ENCODE results near the gene ECI1. TPM values are rescaled to one million over a fixed set of nuclear protein-coding genes. Genes with fewer than 3 reads are reported as not detected.

ECI1 gene
- total RNA-seq, 2 donors from 2014 or later: 29.1 to 51.1 TPM

DNA sequence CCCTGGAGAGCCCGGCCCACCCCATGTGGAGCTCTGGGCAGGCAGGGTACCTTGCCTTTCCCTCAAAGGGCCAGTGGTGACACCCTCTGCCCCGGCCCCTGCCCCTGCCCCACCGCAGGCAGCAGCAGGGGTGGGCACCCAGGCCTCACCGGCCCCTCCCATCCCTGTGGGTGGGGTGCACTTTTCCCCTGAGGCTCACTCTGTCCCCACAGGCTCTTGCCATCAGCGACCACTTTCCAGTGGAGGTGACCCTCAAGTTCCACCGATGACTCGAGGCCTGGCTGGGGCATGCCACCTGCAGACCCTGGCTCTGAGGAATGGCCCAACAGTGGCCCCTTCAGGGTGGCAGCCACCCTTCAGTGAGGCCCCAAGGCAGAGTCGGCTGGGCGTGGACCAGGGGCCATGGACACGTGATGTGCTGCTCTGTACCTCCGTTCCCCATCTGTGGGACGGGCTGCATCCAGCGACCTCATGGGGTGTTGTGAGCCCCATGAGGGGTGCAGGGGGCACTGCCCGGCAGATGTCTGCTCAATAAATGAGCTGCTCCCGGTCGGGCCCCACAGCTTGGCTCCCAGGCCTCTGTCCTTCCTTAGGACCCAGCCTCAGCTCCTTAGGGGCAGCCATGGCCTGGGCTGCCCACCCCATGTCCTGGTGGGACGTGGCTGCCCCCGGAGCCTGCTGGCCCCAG lies 13.1 kb downstream of the ECI1 start:
- no peaks in the 10 kb centered on the region for H3K9me3 Mint-ChIP-seq
- H3K36me3 Mint-ChIP-seq: no peaks in the 10 kb centered on the region
- no peak overlapping the region for H3K27ac Mint-ChIP-seq
- no peak for DNase-seq (ENCODE audit: low spot score)
- H3K4me1 Mint-ChIP-seq (ENCODE audit: low read depth in 2 of 2): peaks cover 0 to 2% of the 10 kb centered on the region in 2 donors
- peaks cover 0 to 2% of the 10 kb centered on the region in 2 donors for H3K27me3 Mint-ChIP-seq
- no peak overlapping the region for H3K4me3 Mint-ChIP-seq
- no peak for ATAC-seq

DNA sequence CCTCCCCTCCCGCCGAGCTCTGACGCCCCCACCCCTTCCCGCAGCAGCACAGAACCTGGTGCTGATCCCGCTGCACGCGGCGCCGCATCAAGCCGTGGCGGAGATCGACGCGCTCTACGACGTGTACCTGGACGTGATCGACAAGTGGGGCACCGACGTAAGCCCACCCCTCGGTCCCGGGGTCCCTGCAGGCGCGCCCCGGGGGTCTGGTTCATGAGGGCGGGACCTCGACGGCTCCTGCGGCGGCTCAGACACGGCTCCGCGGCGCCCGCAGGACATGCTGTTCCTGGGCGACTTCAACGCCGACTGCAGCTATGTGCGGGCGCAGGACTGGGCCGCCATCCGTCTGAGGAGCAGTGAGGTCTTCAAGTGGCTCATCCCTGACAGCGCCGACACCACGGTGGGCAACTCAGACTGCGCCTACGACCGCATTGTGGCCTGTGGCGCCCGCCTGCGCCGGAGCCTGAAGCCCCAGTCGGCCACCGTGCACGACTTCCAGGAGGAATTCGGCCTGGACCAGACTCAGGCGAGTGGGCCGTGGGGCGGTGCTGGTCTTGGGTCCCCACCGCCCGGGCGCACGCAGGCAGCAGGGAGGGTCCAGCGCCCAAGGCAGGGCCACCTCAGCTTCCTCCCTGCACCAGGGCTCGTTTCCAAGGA lies 13.8 kb downstream of the ECI1 start:
- Mint-ChIP-seq H3K36me3 (no peaks in the 10 kb centered on the region), H3K9me3 (no peaks in the 10 kb centered on the region), H3K4me3 (no peak overlapping the region), H3K27me3 (peaks cover 0 to 2% of the 10 kb centered on the region in 2 donors), H3K4me1 (ENCODE audit: low read depth in 2 of 2) (peaks cover 0 to 2% of the 10 kb centered on the region in 2 donors), H3K27ac (no peak overlapping the region)
- ATAC-seq (no peak), DNase-seq (ENCODE audit: low spot score) (no peak)

DNA sequence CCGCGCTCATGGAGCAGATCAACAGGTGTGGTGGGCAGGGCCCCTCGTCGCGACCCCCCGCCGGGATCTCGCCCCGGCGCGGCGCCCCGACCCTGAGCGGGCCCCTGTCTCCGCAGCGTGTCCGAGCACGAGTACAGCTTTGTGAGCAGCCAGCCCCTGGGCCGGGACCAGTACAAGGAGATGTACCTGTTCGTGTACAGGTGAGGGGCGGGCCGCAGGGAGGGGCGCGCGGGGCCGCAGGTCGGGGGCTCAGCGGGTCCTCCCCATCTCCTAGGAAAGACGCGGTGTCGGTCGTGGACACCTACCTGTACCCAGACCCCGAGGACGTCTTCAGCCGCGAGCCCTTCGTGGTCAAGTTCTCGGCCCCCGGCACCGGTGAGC lies 14.3 kb downstream of the ECI1 start:
- Mint-ChIP-seq H3K9me3 (no peaks in the 10 kb centered on the region), H3K4me3 (no peak overlapping the region), H3K36me3 (no peaks in the 10 kb centered on the region), H3K4me1 (ENCODE audit: low read depth in 2 of 2) (no peaks in the 10 kb centered on the region), H3K27me3 (peaks cover 0 to 2% of the 10 kb centered on the region in 2 donors), H3K27ac (no peak overlapping the region)
- DNase-seq (ENCODE audit: low spot score) (no peak), ATAC-seq (no peak)

DNA sequence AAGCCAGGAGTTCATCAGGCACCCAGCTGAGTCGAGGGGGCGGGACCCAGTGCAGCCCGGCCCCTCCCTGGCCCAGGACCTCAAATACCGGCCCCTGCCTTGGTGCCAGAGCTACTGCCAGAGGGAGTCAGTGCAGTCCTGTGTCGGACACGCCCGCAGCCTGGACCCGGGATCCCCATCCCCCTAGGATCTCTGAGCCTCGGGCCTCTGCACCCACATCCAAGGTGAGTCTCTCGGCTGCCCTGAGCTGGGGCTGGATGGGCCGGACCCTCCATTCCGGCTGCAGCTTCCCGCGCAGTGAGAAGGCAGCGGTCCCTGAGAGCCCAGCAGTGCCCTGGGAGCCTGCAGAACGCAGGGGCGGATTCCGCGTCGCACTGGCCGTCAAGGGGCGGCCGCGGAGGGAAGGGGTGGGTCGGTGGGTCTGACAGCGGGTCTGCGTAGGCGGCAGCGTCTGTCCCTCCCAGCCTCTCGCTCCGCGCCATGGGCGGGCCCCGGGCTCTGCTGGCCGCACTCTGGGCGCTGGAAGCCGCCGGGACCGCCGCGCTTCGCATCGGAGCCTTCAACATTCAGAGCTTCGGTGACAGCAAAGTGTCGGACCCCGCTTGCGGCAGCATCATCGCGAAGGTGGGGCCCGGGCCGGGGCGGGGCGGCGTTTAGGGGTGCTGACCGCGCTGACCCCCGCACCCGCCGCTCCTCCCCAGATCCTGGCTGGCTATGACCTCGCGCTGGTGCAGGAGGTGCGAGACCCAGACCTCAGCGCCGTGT lies 14.9 kb downstream of the ECI1 start, which contains the start of gene DNASE1L2:
Gene DNASE1L2 (plus strand): TSS at position 108 of the 765 bp plus-strand sequence. CDS start 373 bp downstream, at position 481.
- DNase-seq (ENCODE audit: low spot score) (no peak), ATAC-seq (no peak)
- Mint-ChIP-seq H3K4me1 (ENCODE audit: low read depth in 2 of 2) (no peaks in the 10 kb centered on the region), H3K27me3 (peaks cover 0 to 2% of the 10 kb centered on the region in 2 donors), H3K4me3 (no peak within 1 kb of the TSS), H3K27ac (no peak within 1 kb of the TSS), H3K36me3 (no peaks in the 10 kb centered on the region), H3K9me3 (no peaks in the 10 kb centered on the region)

DNA sequence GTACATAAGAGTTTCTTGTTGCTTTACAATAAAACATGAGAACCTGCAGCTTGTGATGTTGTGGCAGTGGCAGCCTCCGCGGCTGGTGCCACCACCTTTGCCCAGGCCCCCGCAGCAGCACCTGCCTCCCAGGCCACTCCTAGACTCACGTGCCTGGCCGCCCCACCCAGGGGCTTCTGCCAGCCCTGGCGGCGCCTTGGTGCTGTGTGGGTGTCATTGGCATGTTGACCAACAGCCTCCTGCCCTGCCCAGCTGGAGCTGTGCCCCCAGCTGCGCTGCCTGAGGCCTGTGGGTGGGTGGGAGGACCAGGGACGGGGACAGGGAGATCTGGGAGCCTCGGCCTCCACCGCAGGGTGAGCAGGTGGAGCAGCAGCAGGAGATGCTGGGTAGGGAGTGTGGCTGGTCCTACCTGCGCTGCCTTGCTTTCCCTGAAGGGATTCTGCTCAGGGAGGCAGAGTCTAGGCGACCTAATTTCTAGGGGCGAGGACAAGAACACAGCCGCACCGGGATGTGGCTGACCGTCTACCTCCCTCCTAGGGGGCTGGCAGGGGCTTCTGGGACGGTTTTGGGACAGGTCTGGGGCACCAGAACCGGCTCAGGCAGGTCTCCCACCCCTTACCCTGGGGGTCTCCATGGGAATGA lies 15.6 kb downstream of the ECI1 start:
- H3K4me3 Mint-ChIP-seq: no peak overlapping the region
- H3K27ac Mint-ChIP-seq: no peak overlapping the region
- no peaks in the 10 kb centered on the region for H3K36me3 Mint-ChIP-seq
- H3K27me3 Mint-ChIP-seq: peaks cover 0 to 2% of the 10 kb centered on the region in 2 donors
- H3K4me1 Mint-ChIP-seq (ENCODE audit: low read depth in 2 of 2): no peaks in the 10 kb centered on the region
- no peaks in the 10 kb centered on the region for H3K9me3 Mint-ChIP-seq
- DNase-seq (ENCODE audit: low spot score) (no peak), ATAC-seq (no peak)

DNA sequence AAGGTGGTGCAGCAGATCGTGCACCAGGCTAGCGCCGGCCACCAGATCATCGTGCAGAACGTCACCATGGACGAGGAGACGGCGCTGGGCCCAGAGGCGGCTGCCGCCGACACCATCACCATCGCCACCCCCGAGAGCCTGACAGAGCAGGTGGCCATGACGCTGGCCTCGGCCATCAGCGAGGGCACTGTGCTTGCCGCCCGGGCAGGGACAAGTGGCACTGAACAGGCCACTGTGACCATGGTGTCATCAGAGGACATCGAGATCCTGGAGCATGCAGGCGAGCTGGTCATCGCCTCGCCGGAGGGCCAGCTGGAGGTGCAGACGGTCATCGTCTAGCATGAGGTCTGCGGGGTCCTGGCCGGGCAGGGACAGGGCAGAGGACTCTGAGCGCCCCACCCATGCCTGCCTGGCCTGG lies 16.1 kb downstream of the ECI1 start:
- ATAC-seq (no peak), DNase-seq (ENCODE audit: low spot score) (no peak)
- no peaks in the 10 kb centered on the region for H3K4me1 Mint-ChIP-seq (ENCODE audit: low read depth in 2 of 2)
- no peaks in the 10 kb centered on the region for H3K9me3 Mint-ChIP-seq
- peaks cover 0 to 2% of the 10 kb centered on the region in 2 donors for H3K27me3 Mint-ChIP-seq
- H3K27ac Mint-ChIP-seq: no peak overlapping the region
- H3K36me3 Mint-ChIP-seq: no peaks in the 10 kb centered on the region
- H3K4me3 Mint-ChIP-seq: no peak overlapping the region

DNA sequence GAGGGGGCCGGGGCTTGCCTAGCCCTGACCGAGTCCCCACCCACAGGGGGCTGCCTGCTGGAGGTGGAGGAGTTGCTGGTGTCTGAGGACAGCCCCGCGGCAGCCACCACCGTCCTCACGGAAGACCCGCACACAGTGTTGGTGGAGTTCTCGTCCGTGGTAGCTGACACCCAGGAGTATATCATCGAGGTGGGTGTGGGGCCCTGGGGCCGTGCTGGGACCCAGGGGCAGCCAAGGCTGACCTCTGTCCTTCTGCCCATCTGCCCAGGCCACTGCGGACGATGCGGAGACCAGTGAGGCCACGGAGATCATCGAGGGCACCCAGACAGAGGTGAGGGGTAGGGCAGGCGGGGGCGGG lies 16.6 kb downstream of the ECI1 start:
- Mint-ChIP-seq H3K4me1 (ENCODE audit: low read depth in 2 of 2) (no peaks in the 10 kb centered on the region), H3K4me3 (no peak overlapping the region), H3K27ac (no peak overlapping the region), H3K9me3 (no peaks in the 10 kb centered on the region), H3K36me3 (no peaks in the 10 kb centered on the region), H3K27me3 (peaks cover 0 to 2% of the 10 kb centered on the region in 2 donors)
- DNase-seq (ENCODE audit: low spot score): no peak
- ATAC-seq: no peak

DNA sequence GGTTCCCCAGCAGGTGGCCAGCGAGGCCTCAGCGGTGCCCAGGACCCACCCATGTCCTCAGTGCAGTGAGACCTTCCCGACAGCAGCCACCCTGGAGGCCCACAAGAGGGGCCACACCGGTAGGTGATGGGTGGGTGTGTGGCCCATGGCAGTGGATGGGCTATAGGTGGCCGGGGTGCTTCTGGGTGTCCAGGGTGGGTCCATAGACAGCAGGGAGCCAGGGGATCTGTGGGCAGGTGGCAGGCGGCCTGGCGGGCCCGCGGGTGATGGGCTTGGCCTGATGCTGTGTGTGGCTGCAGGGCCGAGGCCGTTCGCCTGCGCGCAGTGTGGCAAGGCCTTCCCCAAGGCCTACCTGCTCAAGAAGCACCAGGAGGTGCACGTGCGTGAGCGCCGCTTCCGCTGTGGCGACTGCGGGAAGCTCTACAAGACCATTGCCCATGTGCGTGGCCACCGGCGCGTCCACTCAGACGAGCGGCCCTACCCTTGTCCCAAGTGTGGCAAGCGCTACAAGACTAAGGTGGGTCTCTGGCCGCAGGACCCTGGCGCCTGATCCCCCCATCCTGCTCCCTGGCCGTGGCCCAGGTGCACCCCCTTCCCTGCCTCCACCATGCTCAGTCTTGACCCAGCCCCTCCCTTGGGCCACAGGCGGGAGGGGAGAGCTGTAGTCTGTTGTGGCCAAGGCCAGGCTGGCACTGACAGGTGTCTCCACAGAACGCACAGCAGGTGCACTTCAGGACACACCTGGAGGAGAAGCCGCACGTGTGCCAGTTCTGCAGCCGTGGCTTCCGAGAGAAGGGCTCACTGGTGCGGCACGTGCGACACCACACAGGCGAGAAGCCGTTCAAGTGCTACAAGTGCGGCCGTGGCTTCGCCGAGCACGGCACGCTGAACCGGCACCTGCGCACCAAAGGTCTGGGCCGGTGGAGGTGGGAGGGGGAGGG lies 17.2 kb downstream of the ECI1 start:
- no peak for ATAC-seq
- peaks cover 0 to 2% of the 10 kb centered on the region in 2 donors for H3K27me3 Mint-ChIP-seq
- H3K4me1 Mint-ChIP-seq (ENCODE audit: low read depth in 2 of 2): no peaks in the 10 kb centered on the region

DNA sequence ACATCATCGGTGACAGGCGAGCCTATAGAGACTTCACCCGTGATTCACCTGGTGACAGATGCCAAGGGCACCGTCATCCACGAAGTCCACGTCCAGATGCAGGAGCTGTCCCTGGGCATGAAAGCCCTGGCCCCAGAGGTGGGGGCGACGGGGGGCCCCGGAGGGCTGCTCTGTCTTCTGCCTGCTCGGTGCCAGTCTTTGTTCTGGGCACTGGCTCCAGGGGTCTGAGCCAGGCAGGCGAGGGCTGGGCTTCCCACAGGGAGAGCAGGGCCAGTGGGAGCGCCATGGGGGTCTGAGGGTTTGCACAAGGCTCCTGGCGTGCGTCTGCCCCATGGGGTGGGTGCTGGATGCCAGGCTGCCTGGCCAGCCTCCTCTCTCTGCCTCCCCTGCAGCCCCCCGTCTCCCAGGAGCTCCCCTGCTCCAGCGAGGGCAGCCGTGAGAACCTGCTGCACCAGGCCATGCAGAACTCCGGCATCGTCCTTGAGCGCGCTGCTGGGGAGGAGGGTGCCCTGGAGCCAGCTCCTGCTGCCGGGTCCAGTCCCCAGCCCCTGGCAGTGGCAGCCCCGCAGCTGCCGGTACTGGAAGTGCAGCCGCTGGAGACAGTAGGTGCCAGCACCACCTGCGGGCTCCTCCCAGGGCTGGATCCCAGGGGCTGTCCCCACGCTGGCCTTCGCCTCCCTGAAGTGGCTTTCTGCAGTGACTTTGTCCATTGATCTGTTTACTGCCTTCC lies 18.2 kb downstream of the ECI1 start:
- DNase-seq (ENCODE audit: low spot score) (no peak), ATAC-seq (no peak)
- H3K9me3 Mint-ChIP-seq: no peaks in the 10 kb centered on the region
- peaks cover 0 to 2% of the 10 kb centered on the region in 2 donors for H3K27me3 Mint-ChIP-seq
- H3K4me1 Mint-ChIP-seq (ENCODE audit: low read depth in 2 of 2): no peaks in the 10 kb centered on the region
- H3K27ac Mint-ChIP-seq: no peak overlapping the region
- no peak overlapping the region for H3K4me3 Mint-ChIP-seq
- no peaks in the 10 kb centered on the region for H3K36me3 Mint-ChIP-seq

More for the DNA sequence above, 17.2 kb downstream of the ECI1 start:
- H3K9me3 Mint-ChIP-seq: no peaks in the 10 kb centered on the region
- DNase-seq (ENCODE audit: low spot score): no peak
- H3K27ac Mint-ChIP-seq: no peak overlapping the region
- H3K36me3 Mint-ChIP-seq: no peaks in the 10 kb centered on the region
- H3K4me3 Mint-ChIP-seq: no peak overlapping the region

DNA sequence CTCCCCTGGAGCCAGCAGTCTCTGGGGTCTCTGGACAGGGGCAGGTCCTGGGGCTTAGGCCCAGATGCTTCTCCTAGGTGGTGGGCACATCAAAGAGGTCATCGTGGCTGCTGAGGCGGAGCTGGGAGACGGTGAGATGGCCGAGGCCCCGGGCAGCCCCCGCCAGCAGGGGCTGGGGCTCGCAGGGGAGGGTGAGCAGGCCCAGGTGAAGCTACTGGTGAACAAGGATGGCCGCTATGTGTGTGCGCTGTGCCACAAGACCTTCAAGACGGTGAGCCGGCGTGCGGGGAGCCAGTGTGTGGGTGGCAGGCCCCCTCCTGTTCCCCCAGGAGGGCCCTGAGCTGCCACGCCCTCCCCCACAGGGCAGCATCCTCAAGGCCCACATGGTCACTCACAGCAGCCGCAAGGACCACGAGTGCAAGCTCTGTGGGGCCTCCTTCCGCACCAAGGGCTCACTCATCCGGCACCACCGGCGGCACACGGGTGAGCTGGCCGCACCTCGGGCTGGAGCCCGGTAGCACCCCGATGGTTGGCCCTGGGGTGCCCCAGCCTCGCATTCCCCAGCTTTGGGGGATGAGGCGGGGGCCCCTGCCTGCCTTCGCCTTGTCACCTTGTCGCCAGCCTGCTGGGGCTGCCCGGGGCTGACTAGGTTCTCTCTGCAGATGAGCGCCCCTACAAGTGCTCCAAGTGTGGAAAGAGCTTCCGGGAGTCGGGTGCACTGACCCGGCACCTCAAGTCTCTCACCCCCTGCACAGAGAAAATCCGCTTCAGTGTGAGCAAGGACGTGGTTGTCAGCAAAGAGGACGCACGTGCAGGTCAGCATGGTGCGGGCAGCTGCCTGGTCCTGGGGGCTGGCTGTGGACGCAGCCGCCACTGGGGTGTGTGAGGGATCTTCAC lies 19.0 kb downstream of the ECI1 start:
- DNase-seq (ENCODE audit: low spot score) (no peak), ATAC-seq (no peak)
- Mint-ChIP-seq H3K27ac (no peak overlapping the region), H3K4me1 (ENCODE audit: low read depth in 2 of 2) (no peaks in the 10 kb centered on the region), H3K27me3 (peaks cover 0 to 2% of the 10 kb centered on the region in 2 donors), H3K36me3 (no peaks in the 10 kb centered on the region), H3K4me3 (no peak overlapping the region), H3K9me3 (no peaks in the 10 kb centered on the region)

DNA sequence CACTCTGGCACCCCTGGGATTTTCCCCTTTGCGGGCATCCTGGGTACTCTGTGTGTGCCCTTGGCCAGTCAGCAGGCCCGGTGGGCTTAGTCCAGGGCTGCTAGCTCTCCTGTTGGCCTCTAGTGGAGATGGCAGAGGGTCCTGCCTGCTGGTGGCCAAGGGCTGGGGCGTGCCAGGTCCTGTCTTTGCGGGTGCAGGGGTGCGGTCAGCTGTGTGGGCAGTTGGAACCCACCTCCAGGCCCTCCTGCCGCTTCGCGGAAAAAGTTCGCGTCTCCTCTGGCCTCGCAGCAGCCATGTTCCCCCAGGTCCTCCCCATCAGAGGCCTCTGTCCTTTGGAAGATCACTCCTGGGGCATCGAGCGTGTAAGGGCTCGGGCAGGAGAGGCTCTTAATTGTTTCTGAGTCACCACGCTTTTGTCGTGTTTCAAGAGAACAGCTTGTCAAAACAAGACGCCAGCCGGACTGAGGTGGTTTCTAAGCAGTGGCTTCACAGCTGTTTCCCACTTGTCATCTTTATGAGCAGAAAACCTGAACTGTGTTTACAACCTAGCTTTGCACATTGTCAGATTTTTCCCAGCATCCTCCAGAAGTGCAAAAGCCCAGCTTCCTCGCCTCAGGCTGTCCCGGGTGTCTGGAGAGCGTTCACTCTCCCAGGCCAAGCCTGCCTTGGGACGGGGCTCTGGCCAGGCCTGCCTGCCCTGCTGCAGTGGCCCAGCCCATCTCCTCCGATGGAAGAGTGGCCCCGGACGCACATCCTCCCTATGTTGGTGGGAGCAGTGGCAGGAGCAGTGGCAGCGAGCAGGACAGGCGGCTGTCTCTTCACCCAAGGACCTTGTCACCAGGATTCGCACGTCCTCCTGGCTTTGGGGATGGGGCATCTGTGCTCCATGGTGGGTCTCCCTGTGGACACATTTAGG lies 20.1 kb downstream of the ECI1 start:
- H3K27ac Mint-ChIP-seq: no peak overlapping the region
- no peaks in the 10 kb centered on the region for H3K36me3 Mint-ChIP-seq
- H3K27me3 Mint-ChIP-seq: peaks cover 0 to 2% of the 10 kb centered on the region in 2 donors
- no peak overlapping the region for H3K4me3 Mint-ChIP-seq
- H3K9me3 Mint-ChIP-seq: no peaks in the 10 kb centered on the region
- H3K4me1 Mint-ChIP-seq (ENCODE audit: low read depth in 2 of 2): peaks cover under 1 to 4% of the 10 kb centered on the region in 2 donors
- DNase-seq (ENCODE audit: low spot score) (no peak), ATAC-seq (no peak)
